K562 (cell line): Measurements from ENCODE around the gene IDH1. TPM values are rescaled to one million over a fixed set of nuclear protein-coding genes. Genes with fewer than 3 reads are reported as not detected.

Experiments
- ATAC-seq: fragments of 200-7000 bp; cut with Tn5 transposase; 3 replicates; pipeline ENCODE4 v1.9.1; 2020; ENCODE audit warnings: moderate library complexity
- BruUV-seq: library from RNA; stranded (reverse); fragments of 400-500 nt; replicated peaks from 2 replicates; lab custom pipeline; 2021; lab: Mats Ljungman, UMichigan
- CTCF ChIA-PET: fragments of 300-600 bp; formaldehyde crosslinking; extraction: SDS; loops from one replicate; lab custom pipeline; 2021; ENCODE audit warnings: low intra/inter-chr PET ratio; lab: Yijun Ruan, JAX
- POLR2A ChIA-PET: fragments of 300-600, 350-650 bp; sonication (Branson Sonifier 250); formaldehyde crosslinking; extraction: SDS; loops from one replicate; lab custom pipeline; 2021; ENCODE audit warnings: antibody characterized with exemption, inconsistent platforms; lab: Yijun Ruan, JAX
- DNase-seq, 4 experiments: peaks; one replicate each; pipeline versions ENCODE4 v3.0.0 to v3.0.0-alpha.2; 2011 to 2018; ENCODE audit warnings: low spot score in 3 of 4, mixed read lengths in 3 of 4; ENCODE audit errors: extremely low read depth in 1 of 4
- FAIRE-seq: peaks from 2 replicates; lab custom pipeline; 2011; peaks lifted over from hg19 to GRCh38; lab: Jason Lieb, UNC
- H2AFZ ChIP-seq: 2 replicates; pipeline ENCODE4 v1.6.0; 2011; ENCODE audit warnings: low read depth, low read length, control low read depth, inconsistent platforms
- H3K27ac ChIP-seq: fragments of 200-600 bp; 3 replicates; pipeline ENCODE4 v1.8.0; 2011; ENCODE audit warnings: low read depth, mild to moderate bottlenecking, control low read depth, inconsistent platforms, low read length, moderate library complexity, mixed read lengths; ENCODE audit errors: extremely low read depth
- H3K27me3 ChIP-seq, 2 experiments: fragments of 300-600 bp in 1 of 2; 2 replicates in 1 of 2; 3 replicates in 1 of 2; pipeline versions ENCODE4 v1.6.0 to v1.8.0; 2011; ENCODE audit warnings: inconsistent platforms in 2 of 2, low read length in 2 of 2, mild to moderate bottlenecking in 1 of 2, mixed read lengths in 1 of 2, moderate library complexity in 1 of 2; ENCODE audit not compliant: control insufficient read depth in 2 of 2, insufficient read depth in 2 of 2
- H3K36me3 ChIP-seq: fragments of 300-600 bp; 3 replicates; pipeline ENCODE4 v1.8.0; 2011; ENCODE audit warnings: mild to moderate bottlenecking, low read length, inconsistent platforms; ENCODE audit not compliant: control insufficient read depth, insufficient read depth
- H3K4me1 ChIP-seq, 2 experiments: fragments of 200-600 bp in 1 of 2; replicated peaks in 1 of 2; 2 replicates in 1 of 2; 3 replicates in 1 of 2; pipeline versions ENCODE4 v1.5.1 to v1.8.0; 2011; ENCODE audit warnings: inconsistent platforms in 2 of 2, low read length in 2 of 2, mild to moderate bottlenecking in 1 of 2, mixed read lengths in 1 of 2, moderate library complexity in 1 of 2; ENCODE audit not compliant: control insufficient read depth in 2 of 2, insufficient read depth in 2 of 2
- H3K4me2 ChIP-seq: 2 replicates; pipeline ENCODE4 v1.6.1; 2011; ENCODE audit warnings: low read length, control low read depth, inconsistent platforms, mixed read lengths; ENCODE audit not compliant: insufficient read depth
- H3K4me3 ChIP-seq: fragments of 200-600 bp; sonication (generic), shearing (Covaris generic); 2 replicates; pipeline ENCODE4 v1.5.1; 2016; ENCODE audit warnings: control low read depth, inconsistent platforms
- H3K79me2 ChIP-seq: fragments of 200-600 bp; 3 replicates; pipeline ENCODE4 v1.8.0; 2011; ENCODE audit warnings: low read length, inconsistent platforms; ENCODE audit not compliant: control insufficient read depth, insufficient read depth
- H3K9ac ChIP-seq, 2 experiments: 2 replicates each; pipeline versions ENCODE4 v1.6.0 to v1.6.1; 2011; ENCODE audit warnings: low read depth in 2 of 2, low read length in 2 of 2, control low read depth in 1 of 2, inconsistent platforms in 1 of 2, mild to moderate bottlenecking in 1 of 2, mixed read lengths in 1 of 2; ENCODE audit not compliant: insufficient read depth in 1 of 2
- H3K9me1 ChIP-seq: one replicate; pipeline ENCODE4 v1.6.0; 2011; ENCODE audit warnings: inconsistent platforms, mild to moderate bottlenecking, low read length, moderate library complexity; ENCODE audit not compliant: control insufficient read depth, insufficient read depth
- H3K9me3 ChIP-seq: replicated peaks from 2 replicates; pipeline ENCODE4 v1.5.1; 2011; ENCODE audit warnings: low read depth, low read length, inconsistent platforms; ENCODE audit not compliant: control insufficient read depth, insufficient read depth
- H4K20me1 ChIP-seq: replicated peaks from 2 replicates; pipeline ENCODE4 v1.6.1; 2011; ENCODE audit warnings: low read length, inconsistent platforms, mixed read lengths; ENCODE audit not compliant: control insufficient read depth, insufficient read depth
- KAT2B ChIP-seq: IDR thresholded peaks from one replicate; pipeline ENCODE4 v1.6.1; 2012; ENCODE audit warnings: low read depth, mild to moderate bottlenecking, control low read depth, inconsistent platforms, low read length, moderate library complexity
- RFX1 ChIP-seq: fragments of 450-650 bp; IDR thresholded peaks from 2 replicates; pipeline ENCODE4 v1.6.1; 2016; ENCODE audit warnings: mild to moderate bottlenecking, moderate library complexity
- SRF ChIP-seq, 2 experiments: fragments of 250-450, 450-650 bp in 1 of 2; sonication (Bioruptor Pico) in 1 of 2; sonication (generic) in 1 of 2; formaldehyde crosslinking; IDR thresholded peaks; 2 replicates each; pipeline versions ENCODE4 v1.5.0 to v1.5.1; 2020 to 2022; ENCODE audit warnings: mild to moderate bottlenecking in 1 of 2, missing genetic modification reagents in 1 of 2
- ZC3H4 ChIP-seq: sonication (generic); formaldehyde crosslinking; IDR thresholded peaks from 2 replicates; pipeline ENCODE4 v1.9.0; 2021; ENCODE audit warnings: missing genetic modification reagents, borderline replicate concordance
- ZNF133 ChIP-seq: fragments of 250-450 bp; sonication (Bioruptor Pico); IDR thresholded peaks from 2 replicates; pipeline ENCODE4 v1.4.0; 2020; ENCODE audit warnings: mild to moderate bottlenecking
- WGBS: fragments of 100-300 bp; shearing (Covaris generic); methylation state at CpG from one replicate; pipeline ENCODE4 v1.1.6; 2016; ENCODE audit warnings: low coverage, mixed read lengths; ENCODE audit not compliant: insufficient coverage; ENCODE audit errors: missing lambda C conversion rate; 5-methylcytosine and 5-hydroxymethylcytosine counted together
- in situ Hi-C: fragments of 300-500 bp; cut with MboI; formaldehyde crosslinking; loops from 4 replicates; pipeline ENCODE4 v1.15.0; 2018; ENCODE audit warnings: inconsistent platforms, mixed read lengths
- intact Hi-C: fragments of 100-400 bp; cut with micrococcal nuclease; formaldehyde crosslinking; loops from 2 replicates; pipeline ENCODE4 v1.14.2; 2022
- polyA plus RNA-seq, 8 experiments: library from polyadenylated mRNA; depleted of rRNA in 4 of 8; stranded (reverse) in 5 of 8; unstranded in 3 of 8; fragments of >200 nt; fragmentation: Nextera tagmentation in 2 of 8; fragmentation: Illumina TruSeq in 1 of 8; extraction: Ambion mirVana in 2 of 8; extraction: Trizol in 1 of 8; gene quantifications; 2 replicates each; pipeline versions ENCODE4 v1.2.1 to v1.2.3, GENCODE V29; 2011 to 2014; ENCODE audit warnings: inconsistent platforms in 1 of 8, missing spikeins in 1 of 8
- total RNA-seq, 7 experiments: library from RNA; depleted of rRNA in 6 of 7; stranded (reverse); fragments of >200 nt in 6 of 7; fragmentation: Illumina TruSeq in 2 of 7; extraction: Trizol in 2 of 7; gene quantifications; 2 replicates each; pipeline versions ENCODE4 v1.2.1 to v1.2.3, GENCODE V29; 2011 to 2021; ENCODE audit warnings: low replicate concordance in 1 of 7
- TF ChIP-seq, protein P1 (sequence below), 2 experiments: fragments of 450-650 bp; formaldehyde crosslinking in 1 of 2; IDR thresholded peaks; 2 replicates each; pipeline versions ENCODE4 v1.4.0 to v1.6.1; 2014 to 2020; ENCODE audit warnings: mild to moderate bottlenecking in 2 of 2, borderline replicate concordance in 1 of 2, low read depth in 1 of 2
- TF ChIP-seq, protein P2 (sequence below): IDR thresholded peaks from 3 replicates; pipeline ENCODE4 v1.6.1; 2011; ENCODE audit warnings: borderline replicate concordance, mild to moderate bottlenecking; ENCODE audit not compliant: insufficient read length, insufficient read depth

Gene IDH1
- total and polyA plus RNA-seq, 9 of the 15 experiments (the other 6 are each of a cell fraction or from before 2014, with no cell fraction given) = 61.9 to 194 (median 101) TPM

GRCh38 chr2:208192611-208193236 is 62.1 kb downstream of the IDH1 start:
- H3K4me1 ChIP-seq = no peaks in the 10 kb centered on the region
- no peak overlapping the region for H3K4me3 ChIP-seq
- intact Hi-C loops = no loop called here
- 51% methylated on average over 6 of the region's 8 CpGs for WGBS
- in situ Hi-C loops = no loop called here
- no peak for DNase-seq
- BruUV-seq = no TSS peak
- no peak for FAIRE-seq
- no peaks in the 10 kb centered on the region for H3K27me3 ChIP-seq
- no peaks in the 10 kb centered on the region for H3K79me2 ChIP-seq
- H3K4me2 ChIP-seq = no peak overlapping the region
- CTCF ChIA-PET = no interaction called here
- no peaks in the 10 kb centered on the region for H3K9me1 ChIP-seq
- no peaks in the 10 kb centered on the region for H3K9me3 ChIP-seq
- H2AFZ ChIP-seq = 0 out of 2 replicates have a peak overlapping the region, but pooled peaks have one; percentile 44
- POLR2A ChIA-PET = no interaction called here
- TF ChIP-seq, protein P1, sequence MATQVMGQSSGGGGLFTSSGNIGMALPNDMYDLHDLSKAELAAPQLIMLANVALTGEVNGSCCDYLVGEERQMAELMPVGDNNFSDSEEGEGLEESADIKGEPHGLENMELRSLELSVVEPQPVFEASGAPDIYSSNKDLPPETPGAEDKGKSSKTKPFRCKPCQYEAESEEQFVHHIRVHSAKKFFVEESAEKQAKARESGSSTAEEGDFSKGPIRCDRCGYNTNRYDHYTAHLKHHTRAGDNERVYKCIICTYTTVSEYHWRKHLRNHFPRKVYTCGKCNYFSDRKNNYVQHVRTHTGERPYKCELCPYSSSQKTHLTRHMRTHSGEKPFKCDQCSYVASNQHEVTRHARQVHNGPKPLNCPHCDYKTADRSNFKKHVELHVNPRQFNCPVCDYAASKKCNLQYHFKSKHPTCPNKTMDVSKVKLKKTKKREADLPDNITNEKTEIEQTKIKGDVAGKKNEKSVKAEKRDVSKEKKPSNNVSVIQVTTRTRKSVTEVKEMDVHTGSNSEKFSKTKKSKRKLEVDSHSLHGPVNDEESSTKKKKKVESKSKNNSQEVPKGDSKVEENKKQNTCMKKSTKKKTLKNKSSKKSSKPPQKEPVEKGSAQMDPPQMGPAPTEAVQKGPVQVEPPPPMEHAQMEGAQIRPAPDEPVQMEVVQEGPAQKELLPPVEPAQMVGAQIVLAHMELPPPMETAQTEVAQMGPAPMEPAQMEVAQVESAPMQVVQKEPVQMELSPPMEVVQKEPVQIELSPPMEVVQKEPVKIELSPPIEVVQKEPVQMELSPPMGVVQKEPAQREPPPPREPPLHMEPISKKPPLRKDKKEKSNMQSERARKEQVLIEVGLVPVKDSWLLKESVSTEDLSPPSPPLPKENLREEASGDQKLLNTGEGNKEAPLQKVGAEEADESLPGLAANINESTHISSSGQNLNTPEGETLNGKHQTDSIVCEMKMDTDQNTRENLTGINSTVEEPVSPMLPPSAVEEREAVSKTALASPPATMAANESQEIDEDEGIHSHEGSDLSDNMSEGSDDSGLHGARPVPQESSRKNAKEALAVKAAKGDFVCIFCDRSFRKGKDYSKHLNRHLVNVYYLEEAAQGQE (IDR thresholded peaks at IDR 0.05; ENCODE audit: borderline replicate concordance) = peak; percentile 12; the same call in 1 of the 2 replicates
- TF ChIP-seq, protein P1 (CRISPR knock-in tag; IDR thresholded peaks at IDR 0.05; ENCODE audit: low read depth) = no peak
- TF ChIP-seq SRF (CRISPR knock-in tag; IDR thresholded peaks at IDR 0.05) = peak in 1 of 2 experiments; percentile 85; a peak in 1 of 4 replicates
- no peak for TF ChIP-seq KAT2B
- TF ChIP-seq, protein P2, sequence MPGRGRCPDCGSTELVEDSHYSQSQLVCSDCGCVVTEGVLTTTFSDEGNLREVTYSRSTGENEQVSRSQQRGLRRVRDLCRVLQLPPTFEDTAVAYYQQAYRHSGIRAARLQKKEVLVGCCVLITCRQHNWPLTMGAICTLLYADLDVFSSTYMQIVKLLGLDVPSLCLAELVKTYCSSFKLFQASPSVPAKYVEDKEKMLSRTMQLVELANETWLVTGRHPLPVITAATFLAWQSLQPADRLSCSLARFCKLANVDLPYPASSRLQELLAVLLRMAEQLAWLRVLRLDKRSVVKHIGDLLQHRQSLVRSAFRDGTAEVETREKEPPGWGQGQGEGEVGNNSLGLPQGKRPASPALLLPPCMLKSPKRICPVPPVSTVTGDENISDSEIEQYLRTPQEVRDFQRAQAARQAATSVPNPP = no peak
- TF ChIP-seq ZC3H4 (CRISPR knock-in tag) = no peak
- TF ChIP-seq RFX1 = peak; percentile 61
- TF ChIP-seq ZNF133 (CRISPR knock-in tag) = no peak
- no peaks in the 10 kb centered on the region for H3K36me3 ChIP-seq
- no peak for ATAC-seq
- no peak overlapping the region for H3K27ac ChIP-seq
- no peaks in the 10 kb centered on the region for H4K20me1 ChIP-seq
- no peak overlapping the region for H3K9ac ChIP-seq
